AG09319 (cell line): ENCODE results near the gene TPST1.

ENCODE experiments used
- DNase-seq: peaks from one replicate; pipeline ENCODE4 v3.0.0-alpha.2; 2010; ENCODE audit warnings: low read depth; ENCODE audit errors: extremely low read depth
- CTCF ChIP-seq: IDR thresholded peaks from 2 replicates; pipeline ENCODE4 v1.5.1; 2011; ENCODE audit warnings: low read depth, mild to moderate bottlenecking, inconsistent platforms, low read length, moderate library complexity

Gene TPST1

DNA sequence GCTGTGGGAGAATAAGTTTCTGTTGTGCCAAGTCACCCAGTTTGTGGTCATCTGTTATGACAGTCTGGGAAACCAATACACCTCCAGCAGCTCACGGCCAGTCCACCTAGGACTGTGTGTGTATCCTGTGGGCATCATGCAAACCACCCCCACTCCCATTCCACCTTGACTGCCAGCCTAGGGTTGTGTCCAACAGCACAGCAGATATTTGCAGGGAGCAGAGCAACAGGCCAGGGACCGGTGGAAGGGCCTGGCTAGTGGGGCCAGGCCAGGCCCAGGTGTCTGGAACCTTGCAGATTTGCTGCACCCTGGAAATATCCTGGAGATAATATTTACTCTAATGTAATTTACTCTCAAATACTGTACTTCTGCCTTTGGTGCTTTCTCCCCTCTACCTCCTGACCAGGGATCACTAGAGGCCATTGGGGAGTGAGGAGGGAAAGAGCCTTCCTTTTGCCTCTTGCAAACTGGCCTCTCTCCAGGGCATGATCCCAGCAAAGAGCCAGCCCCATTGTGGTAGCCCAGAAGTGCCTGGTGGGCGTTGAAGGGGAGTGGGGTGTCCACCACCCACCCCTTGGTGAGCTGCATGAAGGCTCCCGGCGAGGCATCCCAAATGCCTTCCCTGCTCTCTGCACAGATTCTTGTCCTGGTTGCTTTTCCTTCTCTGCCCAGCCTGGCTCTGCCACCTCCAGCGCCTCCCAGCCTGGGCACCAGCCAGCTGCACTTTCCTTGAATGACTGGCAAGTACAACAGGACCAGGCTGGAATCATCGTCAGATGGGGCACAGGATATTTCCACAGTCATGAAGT lies 15.2 kb upstream of the TPST1 start:
- DNase-seq, result no peak
- no peak for TF ChIP-seq CTCF

DNA sequence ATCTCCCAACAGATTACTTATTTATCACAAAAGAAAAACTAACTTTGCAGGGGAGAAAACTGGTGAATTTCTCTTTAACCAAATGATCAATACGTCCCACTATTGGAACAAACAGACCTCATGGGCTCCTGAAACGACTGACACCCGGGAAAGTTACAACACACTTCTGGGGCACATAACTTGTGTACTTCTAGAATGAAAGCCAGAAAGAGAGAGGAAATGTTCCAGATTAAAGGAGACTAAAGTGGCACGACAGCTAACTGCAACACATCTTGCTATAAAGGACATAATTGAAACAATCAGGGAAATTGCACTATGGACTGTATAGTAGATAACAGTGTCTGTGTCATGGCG lies 14.7 kb upstream of the TPST1 start:
- no peak for TF ChIP-seq CTCF

DNA sequence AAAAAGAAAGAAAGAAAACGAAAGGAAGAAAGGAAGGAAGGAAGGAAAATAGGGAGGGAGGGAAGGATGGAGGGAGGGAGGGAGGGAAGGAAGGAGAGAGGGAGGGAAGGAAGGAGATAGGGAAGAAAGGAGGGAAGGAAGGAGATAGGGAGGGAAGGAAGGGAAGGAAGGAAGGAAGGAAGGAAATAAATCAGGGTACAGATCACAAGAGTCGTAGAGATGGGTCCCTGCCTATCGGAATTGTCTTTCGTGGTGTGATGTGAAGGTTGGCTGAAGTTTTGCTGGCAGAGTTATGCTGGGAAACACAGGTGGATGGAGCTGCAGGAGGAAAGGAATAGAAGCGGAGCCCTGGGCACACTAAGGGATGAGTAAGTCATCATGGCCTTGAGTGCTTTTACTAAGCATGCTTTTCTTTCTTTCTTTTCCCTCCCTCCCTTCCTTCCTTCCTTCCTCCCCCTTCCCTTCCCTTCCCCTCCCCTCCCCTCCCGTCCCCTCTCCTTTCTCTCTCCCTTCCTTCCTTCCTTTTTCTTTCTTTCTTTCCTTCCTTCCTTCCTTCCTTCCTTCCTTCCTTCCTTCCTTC lies 11.9 kb upstream of the TPST1 start:
- no peak for DNase-seq

More for the DNA sequence above, 14.7 kb upstream of the TPST1 start:
- DNase-seq, result no peak

GRCh38 chr7:66198469-66198868 lies 6.7 kb upstream of the TPST1 start:
- DNase-seq, result no peak
- no peak for TF ChIP-seq CTCF

More for the DNA sequence above, 11.9 kb upstream of the TPST1 start:
- no peak for TF ChIP-seq CTCF

GRCh38 chr7:66198956-66199355 lies 6.2 kb upstream of the TPST1 start:
- DNase-seq, result no peak
- TF ChIP-seq CTCF, result no peak

GRCh38 chr7:66202441-66202840 lies 2.7 kb upstream of the TPST1 start:
- TF ChIP-seq CTCF, result no peak
- no peak for DNase-seq

DNA sequence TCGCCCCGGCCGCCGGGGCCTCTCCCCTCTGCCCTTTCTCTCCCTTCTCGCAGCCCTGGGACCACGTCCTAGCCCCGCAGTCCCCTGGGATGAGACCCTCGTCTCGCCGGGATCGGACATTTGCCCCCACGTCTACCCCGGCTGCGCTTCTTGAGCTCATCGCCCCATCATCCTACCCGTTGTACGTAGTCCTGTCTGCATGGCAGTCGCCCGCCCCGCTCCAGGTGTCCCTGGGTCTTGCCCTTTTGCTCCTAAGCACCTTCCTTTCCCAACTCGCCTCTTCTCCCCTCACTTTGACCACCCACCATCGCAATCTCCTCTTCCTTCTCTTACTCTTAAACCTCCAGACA lies 582 bp downstream of the TPST1 start:
- DNase-seq, result no peak
- no peak for TF ChIP-seq CTCF
